Stimulated activated CD4-positive, alpha-beta T cell treated with anti-CD3 and anti-CD28 coated beads, TNF-alpha, amount 100 ng/mL, for 24 hours (primary cell): ENCODE measurements around the gene JAKMIP3.
"Not testable (repeated sequence)": the region's sequence is repeated elsewhere in the genome, so short reads cannot be mapped to it uniquely, and the experiment has no call there.

Source experiments
- DNase-seq, 3 experiments: peaks; one replicate each; pipeline ENCODE4 v3.0.0-alpha.2; 2020; ENCODE audit warnings: low read depth in 3 of 3

Gene JAKMIP3

DNA sequence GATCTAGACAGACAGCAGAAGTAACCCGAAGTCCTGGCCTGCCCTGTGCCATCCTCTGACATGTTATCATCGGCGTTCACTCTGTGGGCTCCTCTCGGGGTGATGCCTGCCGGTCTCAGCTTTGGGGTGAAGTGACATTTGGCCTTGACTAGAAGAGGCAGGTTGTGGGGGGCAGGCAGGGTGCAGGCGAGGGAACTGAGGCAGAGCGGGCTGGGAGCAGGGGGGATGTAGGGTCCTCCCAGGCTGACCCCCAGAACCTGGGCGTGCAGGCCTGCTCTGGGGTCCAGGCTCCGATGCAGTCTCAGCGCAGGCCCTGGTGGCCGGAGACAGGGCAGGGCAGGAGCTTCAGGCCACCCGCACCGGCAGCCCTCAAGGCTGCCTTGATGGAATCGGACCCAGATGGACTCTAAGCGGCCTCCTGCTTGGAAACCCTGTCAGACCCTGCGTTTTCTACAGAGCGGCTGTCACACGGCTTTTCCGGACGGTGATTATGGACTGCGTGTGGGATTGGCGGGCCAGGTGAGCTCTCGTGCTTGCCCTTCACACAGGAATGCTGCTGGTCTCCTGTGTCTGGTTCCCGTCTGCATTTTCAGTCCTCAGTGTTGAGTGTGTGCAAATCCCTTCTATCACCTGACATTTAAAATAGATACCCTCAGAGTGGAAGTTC is 842 bp upstream of the JAKMIP3 start:
- no peak for DNase-seq

DNA sequence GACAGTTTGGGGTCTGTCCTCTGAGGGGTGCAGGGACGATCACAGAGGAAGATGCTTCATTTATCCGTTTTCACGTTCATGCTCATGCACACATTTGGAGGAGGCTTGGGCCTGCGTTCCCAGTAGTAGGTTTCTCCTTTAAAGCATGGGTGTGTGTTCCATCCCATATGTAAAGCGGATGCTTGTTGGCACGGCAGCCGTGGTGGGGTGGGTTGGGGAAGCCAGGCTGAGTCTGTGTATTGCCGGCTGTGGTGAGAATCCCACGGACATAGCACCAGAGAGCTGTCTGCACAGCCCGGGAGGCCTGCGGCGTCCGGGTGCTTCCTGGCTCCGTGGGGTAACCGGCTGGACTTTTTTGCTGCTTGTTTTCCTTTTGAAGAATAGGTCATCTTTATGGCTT is 440 bp downstream of the JAKMIP3 start:
- no peak for DNase-seq

DNA sequence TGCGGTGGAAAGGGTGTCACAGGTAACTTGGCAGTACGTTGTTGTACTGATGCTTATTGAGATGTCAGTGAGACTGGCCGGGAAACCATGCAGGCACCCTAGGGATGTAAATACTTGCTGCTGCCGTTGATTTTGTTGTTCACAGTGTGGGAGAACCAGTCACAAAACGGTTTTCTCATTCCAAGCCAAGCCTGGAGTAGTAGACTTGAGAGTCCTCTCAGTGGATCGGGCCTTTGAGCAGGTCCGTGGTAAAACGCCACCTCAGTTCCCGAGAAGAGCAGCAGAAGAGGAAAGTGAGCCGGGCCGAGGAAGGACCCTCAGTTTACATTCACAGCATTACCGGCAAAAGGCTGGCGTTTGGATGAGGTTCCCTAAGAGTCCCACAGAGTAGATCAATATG is 1.1 kb downstream of the JAKMIP3 start:
- no peak for DNase-seq

DNA sequence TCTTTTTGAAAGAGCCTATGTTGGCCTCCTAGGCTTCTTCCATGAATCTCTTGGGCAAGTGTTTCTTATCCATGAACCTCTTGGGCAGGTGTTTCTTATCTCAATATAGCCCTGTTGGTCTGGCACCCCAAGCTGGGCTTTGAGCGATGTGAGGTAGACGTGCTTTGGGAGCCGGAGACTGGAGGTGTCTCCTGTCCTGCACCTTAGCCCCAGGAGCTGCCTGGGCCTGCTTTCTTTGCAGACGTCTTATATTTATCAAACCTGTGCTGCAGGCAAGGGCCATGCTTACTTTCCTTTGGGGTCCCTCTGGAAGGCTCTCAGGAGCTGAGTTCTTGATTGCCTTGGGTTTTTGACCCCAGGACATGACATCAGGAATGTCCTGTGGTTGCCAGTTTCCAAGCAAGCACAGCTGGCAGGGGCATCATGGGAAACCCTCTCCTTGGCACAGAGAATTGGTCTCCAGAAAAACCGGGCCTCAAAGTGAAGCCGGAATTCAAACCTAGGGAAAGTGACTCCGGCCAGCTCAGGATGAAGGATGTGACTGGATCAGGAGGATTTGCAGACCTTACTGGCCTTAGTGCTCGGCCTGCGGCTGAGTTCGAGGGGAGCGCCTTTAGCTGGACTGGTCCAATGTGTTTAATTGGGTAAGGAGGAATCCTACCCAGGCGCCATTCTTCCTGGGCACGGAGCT is 2.8 kb downstream of the JAKMIP3 start:
- DNase-seq = no peak

DNA sequence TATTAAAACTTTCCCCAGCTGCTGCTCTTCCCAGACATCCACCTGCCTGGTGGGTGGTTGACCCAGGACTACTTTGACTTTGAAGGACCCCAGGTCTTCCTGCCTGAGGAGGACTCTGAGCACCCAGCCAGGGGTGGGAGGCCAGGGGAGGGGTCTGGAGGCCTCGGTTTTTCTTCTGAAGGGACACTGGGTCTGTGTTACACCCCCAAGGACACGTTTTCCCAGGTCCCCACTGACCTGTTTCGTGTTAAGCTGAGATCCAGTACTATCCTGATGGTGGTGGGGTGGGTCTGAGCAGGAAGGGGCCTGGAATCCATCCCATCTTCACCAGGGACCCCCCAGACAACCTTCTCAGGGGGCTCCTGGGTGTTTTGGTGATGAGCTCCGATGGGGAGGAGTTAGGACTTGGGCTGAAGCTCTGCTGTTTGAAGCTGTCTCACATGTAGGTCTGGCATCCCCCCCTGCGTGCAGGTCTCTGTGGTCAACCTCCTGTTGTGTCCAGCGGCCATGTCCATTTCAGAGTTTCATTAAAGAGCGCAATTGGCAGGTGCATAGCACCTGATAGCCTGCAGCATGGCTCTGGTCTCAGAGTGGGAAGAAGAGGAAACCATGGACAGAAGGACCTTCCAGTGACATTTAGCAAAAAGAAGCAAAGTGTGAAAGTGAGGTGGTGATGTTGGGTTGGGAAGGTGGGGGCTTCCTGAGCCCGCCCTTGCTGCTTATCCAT is 3.5 kb downstream of the JAKMIP3 start:
- DNase-seq = no peak

DNA sequence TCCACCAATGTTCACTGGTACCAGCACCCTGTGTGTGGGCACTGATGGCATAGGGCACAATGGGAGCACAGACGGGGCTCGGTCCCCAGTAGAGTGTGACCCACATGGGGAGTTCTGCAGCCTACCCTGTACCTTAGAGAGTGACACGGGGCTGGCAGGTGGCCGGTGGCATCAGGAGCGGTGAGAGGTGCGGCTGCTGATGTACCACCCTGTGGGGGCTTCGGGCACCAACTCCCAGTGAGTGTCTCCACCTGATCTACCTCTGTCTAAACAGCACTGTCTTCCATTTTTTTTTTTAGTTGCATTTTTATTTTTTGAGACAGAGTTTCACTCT is 4.1 kb downstream of the JAKMIP3 start:
- no peak for DNase-seq

DNA sequence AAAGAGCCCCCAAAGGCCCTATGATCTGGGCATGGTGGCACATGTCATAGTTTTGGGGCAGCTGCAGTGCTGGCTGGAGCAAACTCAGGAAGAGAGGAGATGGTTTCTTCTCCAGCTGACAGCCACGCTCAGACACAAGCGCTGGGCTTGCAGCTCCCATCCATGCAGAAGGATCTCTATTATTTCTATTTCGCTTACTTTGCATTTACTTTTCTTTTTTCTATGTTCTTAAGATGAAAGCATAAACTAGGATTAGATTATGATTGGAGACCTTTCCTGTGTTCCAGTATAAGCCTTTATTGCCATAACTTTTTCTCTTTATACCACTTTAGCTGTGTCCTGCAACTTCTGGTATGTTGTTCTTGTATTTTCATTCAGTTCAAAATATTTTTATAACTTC is 5.0 kb downstream of the JAKMIP3 start:
- no peak for DNase-seq

DNA sequence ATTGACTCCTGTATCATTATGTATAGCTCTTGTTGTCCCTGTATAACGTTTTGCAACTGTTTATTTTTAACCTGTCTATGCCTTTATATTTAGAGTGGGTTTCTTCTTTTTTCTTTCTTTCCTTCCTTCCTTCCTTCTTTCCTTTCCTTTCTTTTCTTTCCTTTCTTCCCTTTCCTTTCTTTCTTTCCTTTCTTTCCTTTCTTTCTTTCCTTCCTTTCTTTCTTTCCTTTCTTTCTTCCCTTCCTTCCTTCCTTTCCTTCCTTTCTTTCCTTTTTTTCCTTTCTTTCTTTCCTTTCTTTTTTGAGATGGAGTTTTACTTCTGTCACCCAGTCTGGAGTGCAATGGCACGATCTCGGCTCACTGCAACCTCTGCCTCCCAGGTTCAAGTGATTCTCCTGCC is 5.9 kb downstream of the JAKMIP3 start:
- no peak for DNase-seq

DNA sequence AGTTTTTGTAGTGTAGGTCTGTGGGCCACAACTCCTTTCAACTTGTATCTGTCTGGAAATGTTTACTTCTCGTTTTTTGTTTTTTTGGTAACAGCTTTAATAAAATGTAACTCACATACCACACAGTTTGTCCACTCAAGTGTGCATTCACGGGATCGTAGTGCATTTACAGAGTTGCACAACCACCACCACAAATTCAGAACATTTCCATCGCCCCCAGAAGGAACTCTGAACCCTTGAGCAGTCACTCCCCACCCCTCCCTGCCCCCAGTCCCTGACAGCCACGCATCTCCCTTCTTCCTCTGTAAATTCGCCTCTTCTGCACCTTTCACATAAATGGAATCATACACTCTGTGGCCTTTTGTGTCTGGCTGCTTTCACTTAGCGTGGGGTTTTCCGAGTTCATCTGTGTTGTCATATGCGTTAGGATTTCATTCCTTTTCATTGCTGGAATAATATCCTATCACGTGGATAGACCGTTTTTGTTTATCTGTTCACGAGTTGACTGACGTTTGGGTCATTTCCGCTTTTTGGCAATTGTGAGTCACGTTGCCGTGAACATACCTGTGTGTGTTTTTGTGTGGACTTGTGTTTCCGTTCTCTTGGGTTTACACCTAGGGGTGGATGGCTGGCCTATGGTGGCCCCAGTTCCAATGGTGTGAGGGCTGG is 10.3 kb downstream of the JAKMIP3 start:
- no peak for DNase-seq

DNA sequence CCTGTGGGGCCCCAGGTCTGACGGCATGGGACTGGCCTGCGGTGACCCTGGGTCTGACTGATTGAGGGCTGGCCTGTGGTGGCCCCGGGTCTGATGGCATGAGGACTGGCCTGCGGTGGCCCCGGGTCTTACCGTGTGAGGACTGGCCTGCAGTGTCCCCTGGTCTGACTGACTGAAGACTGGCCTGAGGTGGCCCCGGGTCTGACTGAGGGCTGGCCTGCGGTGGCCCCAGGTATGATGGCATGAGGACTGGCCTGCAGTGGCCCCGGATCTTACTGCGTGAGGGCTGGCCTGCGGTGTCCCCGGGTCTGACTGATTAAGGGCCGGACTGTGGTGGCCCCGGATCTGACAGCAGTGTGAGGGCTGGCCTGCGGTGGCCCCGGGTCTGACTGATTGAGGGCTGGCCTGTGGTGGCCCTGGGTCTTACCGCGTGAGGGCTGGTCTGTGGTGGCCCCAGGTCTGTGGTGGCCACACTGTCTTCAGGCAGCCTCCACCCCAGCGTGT is 10.9 kb downstream of the JAKMIP3 start:
- no peak for DNase-seq

DNA sequence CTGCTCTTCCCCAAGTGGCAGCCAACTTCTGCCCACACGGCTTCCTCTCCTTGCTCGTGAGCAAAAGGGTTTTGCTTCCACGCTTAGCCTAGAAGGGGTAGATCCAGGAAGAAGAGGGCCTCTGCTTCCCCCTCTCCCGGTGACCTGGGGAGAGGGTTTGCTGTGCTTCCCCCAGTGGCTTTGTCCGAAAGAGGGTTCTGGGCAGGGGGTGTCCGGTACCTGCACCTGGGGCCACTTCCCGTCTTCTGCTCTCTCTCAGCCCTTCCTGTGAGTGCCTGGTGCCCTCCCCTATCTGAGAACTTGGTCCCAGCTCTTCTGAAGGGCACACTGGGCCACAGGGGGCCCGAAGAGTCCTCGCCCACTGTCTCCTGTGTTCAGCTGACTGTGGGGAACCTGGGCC is 11.3 kb downstream of the JAKMIP3 start:
- DNase-seq = no peak

DNA sequence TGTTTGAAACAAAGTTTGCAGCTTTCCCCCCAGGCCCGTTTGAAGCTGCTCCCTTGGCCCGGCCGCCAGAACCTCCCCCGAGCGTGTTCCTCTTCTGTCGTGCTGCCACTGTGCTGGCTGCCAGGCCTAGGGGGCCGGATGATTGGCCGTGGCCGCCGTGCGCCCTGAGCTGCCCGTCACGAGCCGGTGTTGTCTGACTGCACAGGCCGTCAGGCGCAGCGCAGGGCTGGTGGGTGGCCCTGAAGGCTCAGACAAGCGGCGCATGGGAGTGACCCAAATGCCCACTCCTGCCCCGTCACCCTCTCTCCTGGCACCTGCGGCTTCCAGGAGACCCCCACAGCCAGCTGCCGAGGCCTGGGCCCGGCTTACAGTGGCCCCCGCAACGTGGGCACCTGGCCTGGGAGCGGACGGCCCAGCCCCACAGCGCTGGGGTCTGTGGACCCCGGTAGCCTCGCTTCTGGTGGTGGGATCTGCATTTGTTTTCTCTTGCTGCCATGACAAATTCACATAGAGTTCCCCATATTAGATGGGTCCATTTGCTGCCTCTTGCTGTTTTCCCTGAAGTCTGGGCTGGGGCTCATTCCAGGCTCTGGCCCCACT is 13.1 kb downstream of the JAKMIP3 start:
- DNase-seq = no peak

DNA sequence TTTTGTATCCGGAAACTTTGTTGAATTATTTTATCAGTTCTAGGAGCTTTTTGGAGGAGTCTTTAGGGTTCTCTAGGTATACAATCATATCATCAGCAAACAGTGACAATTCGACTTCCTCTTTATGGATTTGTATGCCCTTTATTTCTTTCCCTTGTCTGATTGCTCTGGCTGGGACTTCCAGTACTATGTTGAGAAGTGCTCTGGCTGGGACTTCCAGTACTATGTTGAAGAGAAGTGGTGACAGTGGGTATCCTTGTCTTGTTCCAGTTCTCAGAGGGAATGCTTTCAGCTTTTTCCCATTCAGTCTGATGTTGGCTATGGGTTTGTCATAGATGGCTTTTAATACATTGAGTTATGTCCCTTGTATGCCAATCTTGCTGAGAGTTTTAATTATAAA is 18.6 kb downstream of the JAKMIP3 start:
- not testable (repeated sequence) for DNase-seq

DNA sequence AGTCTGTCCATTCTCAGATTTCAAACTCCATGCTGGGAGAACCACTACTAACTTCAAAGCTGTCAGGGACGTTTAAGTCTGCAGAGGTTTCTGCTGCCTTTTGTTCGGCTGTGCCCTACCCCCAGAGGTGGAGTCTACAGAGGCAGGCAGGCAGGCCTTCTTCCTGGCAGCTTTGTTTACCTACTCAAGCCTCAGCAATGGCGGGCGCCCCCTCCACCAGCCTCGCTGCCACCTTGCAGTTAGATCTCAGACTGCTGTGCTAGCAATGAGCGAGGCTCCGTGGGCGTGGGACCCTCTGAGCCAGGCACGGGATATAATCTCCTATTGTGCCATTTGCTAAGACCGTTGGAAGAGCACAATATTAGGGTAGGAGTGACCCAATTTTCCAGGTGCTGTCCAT is 27.5 kb downstream of the JAKMIP3 start:
- DNase-seq = not testable (repeated sequence)

DNA sequence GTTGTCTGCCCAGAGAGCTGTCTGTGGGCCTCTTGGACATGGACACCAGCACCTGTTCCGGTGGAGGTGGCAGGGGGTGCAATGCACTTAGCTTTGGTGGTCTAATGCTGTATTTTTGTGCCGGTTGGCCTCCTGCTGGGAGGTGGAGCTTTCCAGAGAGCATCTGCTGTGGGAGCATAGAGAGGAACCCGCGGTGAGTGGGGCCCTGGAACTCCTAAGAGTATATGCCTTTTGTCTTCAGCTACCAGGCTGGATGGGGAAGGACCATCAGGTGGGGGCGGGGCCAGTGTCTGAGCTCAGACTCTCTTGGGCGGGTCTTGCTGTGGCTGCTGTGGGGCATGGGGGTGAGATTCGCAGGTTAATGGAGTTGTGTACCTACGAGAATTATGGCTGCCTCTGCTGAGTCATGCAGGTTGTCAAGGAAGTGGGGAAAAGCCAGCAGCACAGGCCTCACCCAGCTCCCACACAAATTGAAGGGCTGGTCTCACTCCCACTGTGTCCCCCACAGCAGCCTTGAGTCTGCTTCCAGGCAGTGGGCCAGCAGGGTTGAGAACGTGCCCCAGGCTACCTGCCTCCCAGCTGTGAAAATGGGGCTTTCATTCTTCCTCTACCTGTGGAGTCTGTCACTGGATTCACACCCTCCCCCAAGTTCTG is 29.0 kb downstream of the JAKMIP3 start:
- no peak for DNase-seq

DNA sequence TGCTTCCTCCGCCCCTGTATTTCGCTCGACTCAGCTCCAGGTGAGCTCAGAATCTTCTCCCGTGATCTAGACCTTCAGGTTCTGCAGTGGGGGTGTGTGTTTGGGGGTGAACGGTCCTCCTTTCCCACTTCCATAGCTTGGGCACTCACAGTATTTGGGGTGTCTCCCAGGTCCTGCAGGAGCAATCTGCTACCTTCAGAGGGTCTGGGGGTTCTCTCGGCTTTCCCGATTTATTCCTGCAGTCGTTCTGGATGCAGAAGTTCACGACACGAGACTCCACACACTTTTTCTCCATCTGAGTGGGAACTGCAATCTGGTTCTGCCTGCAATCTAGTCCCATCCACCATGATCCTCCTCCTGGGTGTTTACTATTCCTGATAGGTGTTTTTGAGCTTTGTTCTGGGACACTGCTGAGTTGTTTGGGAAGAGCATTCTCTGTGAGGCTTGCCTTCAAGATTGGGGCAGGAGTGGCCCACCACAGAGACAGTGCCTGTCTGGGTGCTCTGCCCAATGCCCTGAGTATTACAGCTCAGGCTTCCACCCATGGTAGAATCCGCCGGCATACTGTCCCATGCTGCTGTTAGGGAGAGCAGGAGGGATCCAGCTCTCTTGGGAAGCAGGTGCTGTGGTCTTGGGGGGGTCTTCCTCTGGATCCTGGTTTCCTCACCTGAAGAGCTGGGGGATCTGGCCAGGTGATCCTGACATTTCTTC is 29.8 kb downstream of the JAKMIP3 start:
- no peak for DNase-seq

DNA sequence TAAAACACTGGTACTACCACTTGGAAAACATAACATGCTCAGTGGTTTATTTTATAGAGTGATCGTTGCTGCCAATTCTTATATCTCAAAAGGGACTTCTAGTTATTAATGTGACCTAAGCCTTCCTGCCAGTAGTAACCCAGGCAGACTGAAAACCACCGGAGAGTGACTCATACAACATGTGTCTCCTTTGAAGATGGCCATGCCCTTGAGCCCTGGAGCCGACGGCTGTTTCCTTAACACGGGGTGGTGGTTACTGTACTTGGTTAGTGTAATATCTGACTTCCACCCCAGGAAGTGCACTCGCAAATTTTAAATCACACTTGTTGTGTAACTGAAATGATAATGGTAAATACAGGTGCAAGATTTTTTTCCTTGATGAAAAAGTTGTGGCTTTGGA is 30.5 kb downstream of the JAKMIP3 start:
- DNase-seq = no peak

DNA sequence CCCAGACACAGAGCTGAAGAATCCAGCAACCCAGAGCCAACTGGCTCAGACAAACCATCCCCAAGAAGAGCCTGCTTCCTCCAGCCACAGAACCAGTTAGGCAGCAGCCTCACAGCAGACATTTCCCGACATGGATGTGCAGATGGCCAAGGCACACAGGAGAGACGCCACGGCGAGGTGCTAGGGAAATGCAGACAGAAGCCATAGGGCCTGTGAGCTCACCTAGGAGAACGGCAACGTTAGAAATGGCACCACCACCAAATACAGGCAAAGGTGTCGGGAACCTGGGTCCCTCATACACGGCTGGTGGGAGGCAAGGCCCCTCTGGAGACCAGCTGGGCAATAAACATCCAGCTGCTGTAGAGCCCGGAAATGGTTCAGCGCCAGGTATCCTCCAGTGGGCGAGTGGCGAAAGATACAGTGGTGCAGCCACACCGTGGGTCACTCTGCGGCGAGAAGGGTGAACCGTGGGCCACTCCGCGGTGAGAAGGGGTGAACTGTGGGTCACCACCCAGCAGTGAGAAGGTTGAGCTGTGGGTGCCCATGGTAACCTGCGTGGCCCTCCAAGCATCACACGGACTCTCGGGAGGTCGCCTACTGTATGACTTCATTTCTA is 31.2 kb downstream of the JAKMIP3 start:
- DNase-seq = no peak

DNA sequence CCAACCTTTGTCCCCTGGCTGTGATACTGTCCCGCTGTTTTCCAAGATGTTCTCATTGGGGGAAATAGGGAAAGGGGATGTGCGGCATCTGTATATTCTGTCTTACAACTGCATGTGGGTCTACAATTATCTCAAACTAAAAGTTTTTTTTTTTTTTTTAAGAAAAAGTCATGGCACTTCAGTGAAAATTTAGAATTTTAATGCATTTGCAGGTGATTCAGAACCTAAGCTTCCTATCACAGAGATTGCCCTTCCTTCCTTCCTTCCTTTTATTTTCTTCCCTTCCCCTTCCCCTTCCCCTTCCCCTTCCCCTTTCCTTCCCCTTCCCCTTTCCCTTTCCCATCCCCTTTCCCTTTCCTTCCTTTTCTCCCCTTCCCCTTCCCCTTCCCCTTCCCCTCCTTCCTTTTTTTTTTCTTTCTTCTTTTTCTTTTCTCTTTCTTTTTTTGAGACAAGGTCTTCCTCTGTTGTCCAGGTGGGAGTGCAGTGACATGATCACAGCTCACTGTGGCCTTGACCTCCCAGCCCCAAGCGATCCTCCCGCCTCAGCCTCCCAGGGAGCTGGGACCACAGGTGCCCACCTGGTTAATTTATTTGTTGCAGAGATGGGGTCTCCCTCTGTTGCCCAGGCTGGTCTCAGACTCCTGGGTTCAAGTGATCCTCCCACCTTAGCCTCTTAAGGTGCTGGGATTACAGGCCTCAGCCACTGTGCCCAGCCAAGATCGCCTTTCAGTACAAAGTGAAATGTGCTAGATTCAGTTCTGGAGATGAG is 32.0 kb downstream of the JAKMIP3 start:
- no peak for DNase-seq
